ENCODE measurements around the gene CACNA1C.

DNA sequence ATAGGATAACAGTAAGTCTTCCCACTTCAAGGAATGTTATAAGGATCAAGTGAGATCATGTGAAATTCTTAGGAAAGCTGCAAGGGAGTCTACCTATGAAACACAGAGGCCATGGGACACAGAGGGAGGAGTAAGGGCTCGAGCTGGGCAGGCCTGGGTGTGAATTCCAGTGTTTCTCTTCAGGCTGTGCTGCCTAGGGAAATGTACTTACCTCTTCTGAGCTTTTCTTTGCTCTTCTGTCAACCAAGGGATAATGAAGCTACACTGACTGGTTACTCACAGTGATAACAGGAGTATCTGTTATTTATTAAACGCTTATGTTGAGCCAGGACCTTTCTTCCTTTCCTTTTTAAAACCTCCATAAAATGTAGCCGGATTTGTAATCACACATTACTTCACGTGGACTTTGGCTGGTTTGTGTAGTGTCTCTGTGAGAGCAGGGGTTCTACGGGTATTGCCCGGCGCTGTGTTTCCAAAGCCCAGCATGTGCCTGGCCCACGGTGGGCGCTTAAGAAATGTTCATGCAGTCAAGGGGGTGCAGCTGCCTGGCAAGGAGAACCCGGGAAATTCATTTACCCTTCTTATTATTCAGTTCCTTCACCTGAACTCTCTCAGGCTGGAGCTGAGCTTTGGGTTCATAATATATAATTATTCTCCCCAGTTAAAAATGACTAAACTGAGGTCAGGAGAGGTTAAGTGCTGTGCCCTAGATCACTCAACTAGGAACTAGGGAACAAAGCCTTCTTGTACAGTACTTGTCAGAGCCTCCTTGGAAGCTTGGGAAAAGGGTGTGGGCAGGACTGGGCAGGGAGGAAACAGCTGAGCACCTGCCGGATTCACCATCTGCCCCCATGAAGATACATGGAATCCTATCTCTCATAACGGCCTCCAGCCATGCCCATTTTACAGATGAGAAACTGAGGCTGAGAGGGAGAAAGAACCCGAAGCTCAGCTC is 214.2 kb downstream of the CACNA1C start:
- no peak for TF ChIP-seq CTCF (IDR thresholded peaks at IDR 0.05)
- TF ChIP-seq EZH2 (IDR thresholded peaks at IDR 0.05; ENCODE audit: borderline replicate concordance, insufficient read depth, low read depth, low read length, poor library complexity, severe bottlenecking), result no peak

Data from B cell (primary cell).